CD4-positive, alpha-beta T cell treated with Interleukin-6 at 100 ng/mL for 8 hours (primary cell): ENCODE data around the gene HMX1.

Experiments used
- DNase-seq: peaks from one replicate; pipeline ENCODE4 v3.0.0-alpha.2; 2020; ENCODE audit warnings: mixed read lengths, low spot score

HMX1 gene

GRCh38 chr4:8856835-8857621 lies 14.6 kb downstream of the HMX1 start:
- no peak for DNase-seq

- DNase-seq: no peak
These were observed 15.8 kb downstream of the HMX1 start for GRCh38 chr4:8855818-8856245.

- DNase-seq: no peak
These were observed 16.7 kb downstream of the HMX1 start for GRCh38 chr4:8854931-8855330.

GRCh38 chr4:8854016-8854415 lies 17.6 kb downstream of the HMX1 start:
- no peak for DNase-seq

- no peak for DNase-seq
These were observed 18.4 kb downstream of the HMX1 start for GRCh38 chr4:8853249-8853648.

GRCh38 chr4:8852118-8852704 lies 19.4 kb downstream of the HMX1 start:
- DNase-seq: no peak

GRCh38 chr4:8851321-8852117 lies 20.1 kb downstream of the HMX1 start:
- DNase-seq: no peak

- no peak for DNase-seq
These were observed 20.8 kb downstream of the HMX1 start for GRCh38 chr4:8850830-8851188.

GRCh38 chr4:8850074-8850829 lies 21.4 kb downstream of the HMX1 start:
- DNase-seq: no peak

GRCh38 chr4:8849266-8850073 lies 22.2 kb downstream of the HMX1 start:
- no peak for DNase-seq

- DNase-seq: no peak
These were observed 23.0 kb downstream of the HMX1 start for GRCh38 chr4:8848507-8849265.

- DNase-seq: no peak
These were observed 23.9 kb downstream of the HMX1 start for GRCh38 chr4:8847764-8848163.

- no peak for DNase-seq
These were observed 24.3 kb downstream of the HMX1 start for GRCh38 chr4:8847331-8847730.

GRCh38 chr4:8846826-8847225 lies 24.8 kb downstream of the HMX1 start:
- no peak for DNase-seq

GRCh38 chr4:8846046-8846720 lies 25.5 kb downstream of the HMX1 start:
- DNase-seq: no peak

- DNase-seq: no peak
These were observed 26.5 kb downstream of the HMX1 start for GRCh38 chr4:8844976-8845690.

- DNase-seq: no peak
These were observed 28.0 kb downstream of the HMX1 start for GRCh38 chr4:8843597-8843996.

GRCh38 chr4:8842614-8843013 lies 29.0 kb downstream of the HMX1 start:
- DNase-seq: no peak

- DNase-seq: no peak
These were observed 29.9 kb downstream of the HMX1 start for GRCh38 chr4:8841678-8842268.
